Endodermal cell (in vitro differentiated cells): ENCODE measurements around the gene ARHGAP26. TPM values are rescaled to one million over a fixed set of nuclear protein-coding genes. Genes with fewer than 3 reads are reported as not detected.
A peak's percentile ranks its signal among the peaks of the same experiment; 100 is the strongest.

Experiments
- DNase-seq: peaks from one replicate; pipeline ENCODE4 v3.0.0-alpha.2; 2017
- H3K27ac ChIP-seq: 2 replicates; pipeline ENCODE4 v1.5.1; 2013; ENCODE audit warnings: mild to moderate bottlenecking, low read depth, low read length, moderate library complexity
- H3K27me3 ChIP-seq: 2 replicates; pipeline ENCODE4 v1.6.1; 2013; ENCODE audit warnings: mild to moderate bottlenecking, low read length, moderate library complexity; ENCODE audit not compliant: insufficient read depth, control insufficient read depth, poor library complexity, severe bottlenecking
- H3K36me3 ChIP-seq: 2 replicates; pipeline ENCODE4 v1.7.0; 2013; ENCODE audit warnings: mild to moderate bottlenecking, low read length, moderate library complexity; ENCODE audit not compliant: control insufficient read depth, insufficient read depth
- H3K4me1 ChIP-seq: one replicate; pipeline ENCODE4 v1.7.0; 2013; ENCODE audit warnings: low read length; ENCODE audit not compliant: control insufficient read depth, insufficient read depth
- H3K4me3 ChIP-seq: 2 replicates; pipeline ENCODE4 v1.5.1; 2013; ENCODE audit warnings: mild to moderate bottlenecking, low read length, moderate library complexity
- H3K9ac ChIP-seq: 2 replicates; pipeline ENCODE4 v1.6.1; 2013; ENCODE audit warnings: mild to moderate bottlenecking, low read length, moderate library complexity; ENCODE audit not compliant: poor library complexity, severe bottlenecking; ENCODE audit errors: extremely low read depth
- H3K9me3 ChIP-seq: 2 replicates; pipeline ENCODE4 v1.6.1; 2013; ENCODE audit warnings: mild to moderate bottlenecking, low read length, moderate library complexity; ENCODE audit not compliant: control insufficient read depth
- H3K27ac Mint-ChIP-seq: 2 replicates; pipeline ENCODE4 v1.8.0; 2020; ENCODE audit warnings: mixed read lengths
- H3K27me3 Mint-ChIP-seq: 2 replicates; pipeline ENCODE4 v1.8.0; 2021; ENCODE audit warnings: mild to moderate bottlenecking, mixed read lengths; ENCODE audit not compliant: insufficient read depth
- H3K36me3 Mint-ChIP-seq: 2 replicates; pipeline ENCODE4 v1.8.0; 2020; ENCODE audit warnings: low read depth, mixed read lengths
- H3K4me1 Mint-ChIP-seq: 2 replicates; pipeline ENCODE4 v1.8.0; 2020; ENCODE audit warnings: mixed read lengths
- H3K4me3 Mint-ChIP-seq: 2 replicates; pipeline ENCODE4 v1.8.0; 2020; ENCODE audit warnings: mild to moderate bottlenecking, moderate library complexity, mixed read lengths
- H3K9me3 Mint-ChIP-seq: 2 replicates; pipeline ENCODE4 v1.8.0; 2020; ENCODE audit warnings: mild to moderate bottlenecking, mixed read lengths
- WGBS, 2 experiments: methylation state at CpG; one replicate each; pipeline versions ENCODE4 v1.1.5 to v1.1.7; 2013; ENCODE audit warnings: missing lambda C conversion rate in 2 of 2, mixed read lengths in 1 of 2; ENCODE audit not compliant: insufficient coverage in 1 of 2, insufficient read length in 1 of 2; 5-methylcytosine and 5-hydroxymethylcytosine counted together
- total RNA-seq, 2 donors: library from RNA; stranded (reverse); fragmentation: NEBNext Ultra II Directional in 1 of 2; extraction: Animal tissue kit (Norgen Biotek cat#: 25700) in 1 of 2; gene quantifications; 2 replicates in 1 of 2; 3 replicates in 1 of 2; pipeline ENCODE4 v1.2.1, GENCODE V29; 2021
- TF ChIP-seq, protein P1 (sequence below): fragments of 200-600 bp; sonication (generic); conservative IDR thresholded peaks from 2 replicates; pipeline ENCODE4 v1.5.0; 2021; ENCODE audit warnings: antibody characterized with exemption, mild to moderate bottlenecking

The ARHGAP26 gene
- total RNA-seq, 2 donors from 2014 or later: 49.2 to 60.5 TPM

DNA sequence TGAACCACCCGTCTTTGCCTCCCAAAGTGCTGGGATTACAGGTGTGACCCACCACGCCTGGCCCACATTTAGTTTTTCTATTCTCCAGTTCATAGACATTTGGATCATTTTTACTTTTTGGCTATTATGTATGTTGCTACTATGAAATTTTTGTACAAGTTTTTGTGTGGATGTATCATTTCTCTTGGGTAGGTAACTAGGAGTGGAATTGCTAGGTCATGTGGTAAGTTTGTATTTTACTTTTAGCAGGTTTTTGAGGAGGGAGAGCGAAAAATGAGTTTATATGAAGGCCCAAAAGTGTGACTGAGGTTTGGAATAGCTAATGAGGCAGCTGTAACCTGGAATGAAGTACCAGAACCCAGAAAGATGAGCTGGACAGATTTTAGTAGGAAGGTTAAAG, 35.2 kb downstream of the ARHGAP26 start:
- H3K27ac ChIP-seq: no peak overlapping the region
- 95 to 100% methylated on average over 2 to 3 of the region's 3 CpGs for WGBS, 2 experiments
- no peak overlapping the region for H3K4me3 Mint-ChIP-seq

DNA sequence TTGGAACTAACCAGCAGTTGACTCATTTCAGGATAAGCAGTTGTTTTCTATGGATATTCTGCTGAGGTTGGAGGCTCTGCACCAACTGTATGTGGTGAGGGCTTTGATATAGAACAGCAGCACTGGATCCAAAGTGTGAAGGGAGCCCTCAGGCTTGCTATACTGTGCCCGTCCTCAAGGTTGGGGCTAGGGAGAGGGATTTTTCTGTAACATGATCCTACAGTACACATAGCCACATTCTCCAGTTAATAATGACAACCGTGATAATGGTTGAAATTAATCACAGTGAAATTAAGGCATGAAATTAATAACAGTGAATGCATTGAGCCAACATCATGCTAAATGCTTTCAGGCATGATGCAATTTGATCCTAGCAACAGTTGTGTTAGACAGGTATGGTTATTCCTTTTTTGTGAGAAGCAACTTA, 36.7 kb downstream of the ARHGAP26 start:
- no peaks in the 10 kb centered on the region for H3K36me3 ChIP-seq
- H3K4me1 Mint-ChIP-seq: peaks cover 19% of the 10 kb centered on the region
- H3K27ac ChIP-seq: peak overlapping the region; percentile 50
- H3K9me3 ChIP-seq: no peaks in the 10 kb centered on the region
- no peak overlapping the region for H3K4me3 ChIP-seq
- no peaks in the 10 kb centered on the region for H3K27me3 ChIP-seq
- no peaks in the 10 kb centered on the region for H3K27me3 Mint-ChIP-seq
- TF ChIP-seq, protein P1, sequence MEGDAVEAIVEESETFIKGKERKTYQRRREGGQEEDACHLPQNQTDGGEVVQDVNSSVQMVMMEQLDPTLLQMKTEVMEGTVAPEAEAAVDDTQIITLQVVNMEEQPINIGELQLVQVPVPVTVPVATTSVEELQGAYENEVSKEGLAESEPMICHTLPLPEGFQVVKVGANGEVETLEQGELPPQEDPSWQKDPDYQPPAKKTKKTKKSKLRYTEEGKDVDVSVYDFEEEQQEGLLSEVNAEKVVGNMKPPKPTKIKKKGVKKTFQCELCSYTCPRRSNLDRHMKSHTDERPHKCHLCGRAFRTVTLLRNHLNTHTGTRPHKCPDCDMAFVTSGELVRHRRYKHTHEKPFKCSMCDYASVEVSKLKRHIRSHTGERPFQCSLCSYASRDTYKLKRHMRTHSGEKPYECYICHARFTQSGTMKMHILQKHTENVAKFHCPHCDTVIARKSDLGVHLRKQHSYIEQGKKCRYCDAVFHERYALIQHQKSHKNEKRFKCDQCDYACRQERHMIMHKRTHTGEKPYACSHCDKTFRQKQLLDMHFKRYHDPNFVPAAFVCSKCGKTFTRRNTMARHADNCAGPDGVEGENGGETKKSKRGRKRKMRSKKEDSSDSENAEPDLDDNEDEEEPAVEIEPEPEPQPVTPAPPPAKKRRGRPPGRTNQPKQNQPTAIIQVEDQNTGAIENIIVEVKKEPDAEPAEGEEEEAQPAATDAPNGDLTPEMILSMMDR: peak; percentile 19
- no peaks in the 10 kb centered on the region for H3K36me3 Mint-ChIP-seq
- H3K9ac ChIP-seq: no peak overlapping the region
- no peaks in the 10 kb centered on the region for H3K9me3 Mint-ChIP-seq
- DNase-seq: no peak
- H3K4me3 Mint-ChIP-seq: no peak overlapping the region
- peaks cover 4% of the 10 kb centered on the region for H3K4me1 ChIP-seq
- 72 to 100% methylated on average over 1 of the region's 2 CpGs for WGBS, 2 experiments
- no peak overlapping the region for H3K27ac Mint-ChIP-seq

More for the DNA sequence above, 35.2 kb downstream of the ARHGAP26 start:
- no peak overlapping the region for H3K27ac Mint-ChIP-seq
- no peaks in the 10 kb centered on the region for H3K27me3 Mint-ChIP-seq
- peaks cover 4% of the 10 kb centered on the region for H3K4me1 ChIP-seq
- H3K9me3 ChIP-seq: no peaks in the 10 kb centered on the region
- H3K9ac ChIP-seq: no peak overlapping the region
- TF ChIP-seq, protein P1: no peak
- H3K27me3 ChIP-seq: no peaks in the 10 kb centered on the region
- H3K36me3 ChIP-seq: no peaks in the 10 kb centered on the region
- no peak overlapping the region for H3K4me3 ChIP-seq
- no peaks in the 10 kb centered on the region for H3K36me3 Mint-ChIP-seq
- H3K4me1 Mint-ChIP-seq: peaks cover 19% of the 10 kb centered on the region
- no peaks in the 10 kb centered on the region for H3K9me3 Mint-ChIP-seq
- DNase-seq: no peak

DNA sequence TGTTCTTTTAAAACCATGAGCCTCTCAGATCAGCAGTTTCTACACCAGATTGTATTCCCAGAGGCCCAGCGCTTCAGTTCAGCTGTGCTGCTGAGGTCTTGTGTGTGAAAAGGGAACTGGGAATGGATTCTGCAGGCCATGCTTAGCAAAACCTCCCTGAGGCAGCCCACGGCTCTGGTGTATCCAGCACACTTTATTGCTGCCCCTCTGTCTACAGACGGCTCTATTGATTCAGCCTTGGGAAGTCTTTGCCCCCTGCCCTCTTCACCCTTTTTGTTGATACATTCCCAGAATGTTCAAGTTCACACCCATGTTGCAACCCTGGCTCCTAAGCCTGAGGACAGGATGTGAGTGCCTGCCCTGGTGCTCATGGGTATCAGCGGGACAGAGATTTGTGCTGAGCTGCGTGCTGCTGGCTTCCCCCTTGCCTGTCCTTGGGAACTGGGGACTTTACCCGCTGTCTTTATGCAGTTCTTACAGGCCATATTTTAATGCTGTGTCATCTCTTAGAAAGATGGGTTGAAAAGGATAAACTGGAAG, 37.3 kb downstream of the ARHGAP26 start:
- Histone ChIP-seq H3K4me3 (no peak overlapping the region), H3K4me1 (peaks cover 4% of the 10 kb centered on the region), H3K36me3 (no peaks in the 10 kb centered on the region), H3K27me3 (no peaks in the 10 kb centered on the region), H3K9me3 (no peaks in the 10 kb centered on the region), H3K9ac (no peak overlapping the region), H3K27ac (peak overlapping the region; percentile 50)
- no peak for DNase-seq
- no peaks in the 10 kb centered on the region for H3K27me3 Mint-ChIP-seq
- 90 to 92% methylated on average over 4 to 6 of the region's 6 CpGs for WGBS, 2 experiments
- no peak overlapping the region for H3K4me3 Mint-ChIP-seq
- TF ChIP-seq, protein P1: no peak
- peak overlapping the region; percentile 61 for H3K27ac Mint-ChIP-seq
- no peaks in the 10 kb centered on the region for H3K9me3 Mint-ChIP-seq
- H3K36me3 Mint-ChIP-seq: no peaks in the 10 kb centered on the region
- peaks cover 19% of the 10 kb centered on the region for H3K4me1 Mint-ChIP-seq
